AG04450 (cell line): ENCODE data around the gene SAMD7. TPM values are rescaled to one million over a fixed set of nuclear protein-coding genes. Genes with fewer than 3 reads are reported as not detected.
A peak's percentile ranks its signal among the peaks of the same experiment; 100 is the strongest.

Experiments used
- CTCF ChIA-PET: fragments of 300-600, 350-600 bp; formaldehyde crosslinking; extraction: SDS; loops from one replicate; lab custom pipeline; 2022; ENCODE audit warnings: antibody characterized with exemption, inconsistent platforms; lab: Charles Lee
- POLR2A ChIA-PET: fragments of 350-600 bp; formaldehyde crosslinking; extraction: SDS; loops from one replicate; lab custom pipeline; 2021; ENCODE audit warnings: antibody characterized with exemption, inconsistent platforms; lab: Yijun Ruan, JAX
- DNase-seq: peaks from one replicate; pipeline ENCODE4 v3.0.0-alpha.2; 2011; ENCODE audit warnings: low read depth, low spot score
- H3K27ac ChIP-seq: one replicate; pipeline ENCODE4 v1.5.1; 2012; ENCODE audit warnings: low read depth, low read length, control low read depth
- H3K27me3 ChIP-seq: one replicate; pipeline ENCODE4 v1.6.0; 2012; ENCODE audit warnings: low read length; ENCODE audit not compliant: control insufficient read depth, insufficient read depth
- H3K4me3 ChIP-seq: 2 replicates; pipeline ENCODE4 v1.5.1; 2011; ENCODE audit warnings: mild to moderate bottlenecking, low read depth, low read length, control low read depth
- H3K9me3 ChIP-seq: 2 replicates; pipeline ENCODE4 v1.5.1; 2012; ENCODE audit warnings: low read length; ENCODE audit not compliant: control insufficient read depth, insufficient read depth
- CTCF ChIP-seq: IDR thresholded peaks from 2 replicates; pipeline ENCODE4 v1.5.1; 2011; ENCODE audit warnings: low read depth, low read length, control low read depth, inconsistent platforms
- polyA plus RNA-seq: library from polyadenylated mRNA; depleted of rRNA; stranded (reverse); fragments of >200 nt; gene quantifications from 2 replicates; pipeline ENCODE4 v1.2.3, GENCODE V29; 2011; rRNA removed

SAMD7 gene
- polyA plus RNA-seq, 1 experiment, result not detected

- ChIA-PET CTCF (no interaction called here), POLR2A (interaction anchor here (0.7 kb wide), 1 partner anchor 36 kb away, joined by 4 read pairs; no protein-coding TSS in a partner anchor)
- Histone ChIP-seq H3K4me3 (no peak overlapping the region), H3K27me3 (no peaks in the 10 kb centered on the region), H3K9me3 (no peaks in the 10 kb centered on the region; the same call in 1 of the 2 replicates), H3K27ac (no peak overlapping the region)
- DNase-seq, result no peak
- TF ChIP-seq CTCF, result no peak
Observed at GRCh38 chr3:169970847-169971246, 59.5 kb downstream of the SAMD7 start.

- DNase-seq, result no peak
- no peak for TF ChIP-seq CTCF
- POLR2A ChIA-PET, result interaction anchor here (0.7 kb wide), 1 partner anchor 37 kb away, joined by 4 read pairs; no protein-coding TSS in a partner anchor
- H3K4me3 ChIP-seq, result no peak overlapping the region
- no peak overlapping the region for H3K27ac ChIP-seq
- no peaks in the 10 kb centered on the region; the same call in 1 of the 2 replicates for H3K9me3 ChIP-seq
- no peaks in the 10 kb centered on the region for H3K27me3 ChIP-seq
- CTCF ChIA-PET, result no interaction called here
Observed at GRCh38 chr3:169971522-169971921, 60.1 kb downstream of the SAMD7 start.

- CTCF ChIA-PET, result no interaction called here
- H3K9me3 ChIP-seq, result no peaks in the 10 kb centered on the region
- H3K27me3 ChIP-seq, result no peaks in the 10 kb centered on the region
- no peak for TF ChIP-seq CTCF
- POLR2A ChIA-PET, result interaction anchor here (1.0 kb wide), 1 partner anchor 12 kb away, joined by 5 read pairs; no protein-coding TSS in a partner anchor
- no peak overlapping the region for H3K4me3 ChIP-seq
- peak overlapping the region; percentile 40 for H3K27ac ChIP-seq
- DNase-seq, result peak; percentile 27
Observed at GRCh38 chr3:169980055-169980454, 68.7 kb downstream of the SAMD7 start.

GRCh38 chr3:169984292-169984691 is 72.9 kb downstream of the SAMD7 start:
- no peak for TF ChIP-seq CTCF
- no peak overlapping the region for H3K27ac ChIP-seq
- H3K4me3 ChIP-seq, result no peak overlapping the region
- no peaks in the 10 kb centered on the region for H3K27me3 ChIP-seq
- ChIA-PET POLR2A (no interaction called here), CTCF (interaction anchor here (1.2 kb wide), 2 partner anchors 10 to 221 kb away, joined by 3 to 5 read pairs; no protein-coding TSS in a partner anchor)
- no peak for DNase-seq
- H3K9me3 ChIP-seq, result no peaks in the 10 kb centered on the region

Other genes starting within 250 kb of the SAMD7 start
- 14.3 and 18.4 TPM in 2 replicates for gene MECOM, start 247.9 kb upstream of the SAMD7 start, polyA plus RNA-seq
- not detected in 2 replicates for gene TERC, start 146.5 kb upstream of the SAMD7 start, polyA plus RNA-seq
- 2.5 and 2.9 TPM in 2 replicates for gene ACTRT3, start 142.0 kb upstream of the SAMD7 start, polyA plus RNA-seq
- gene MYNN, start 138.2 kb upstream of the SAMD7 start, polyA plus RNA-seq, result 18.9 and 27.0 TPM in 2 replicates
- not detected in 2 replicates for gene LRRIQ4, start 98.7 kb upstream of the SAMD7 start, polyA plus RNA-seq
- gene LRRC34, start 98.7 kb upstream of the SAMD7 start, polyA plus RNA-seq, result 1.2 and 2.3 TPM in 2 replicates
- not detected in 2 replicates for gene LRRC31, start 41.6 kb upstream of the SAMD7 start, polyA plus RNA-seq
- gene SEC62, start 55.2 kb downstream of the SAMD7 start, polyA plus RNA-seq, result 78.8 and 109 TPM in 2 replicates
- gene GPR160, start 126.4 kb downstream of the SAMD7 start, polyA plus RNA-seq, result 0.07 and 0.27 TPM in 2 replicates